K562 (cell line): ENCODE measurements around the gene TMEM61. TPM values are rescaled to one million over a fixed set of nuclear protein-coding genes. Genes with fewer than 3 reads are reported as not detected.

Experiments used
- ARNT ChIP-seq, 2 experiments: fragments of 450-650 bp; IDR thresholded peaks; 2 replicates each; pipeline ENCODE4 v1.6.1; 2016; ENCODE audit warnings: mild to moderate bottlenecking in 1 of 2
- ATF1 ChIP-seq, 2 experiments: fragments of 450-650 bp in 1 of 2; IDR thresholded peaks; 2 replicates each; pipeline ENCODE4 v1.6.1; 2016; ENCODE audit warnings: missing compliant biosample characterization in 1 of 2, missing genetic modification characterization in 1 of 2
- BCOR ChIP-seq: fragments of 450-650 bp; IDR thresholded peaks from 2 replicates; pipeline ENCODE4 v1.6.1; 2016
- CREM ChIP-seq: IDR thresholded peaks from 2 replicates; pipeline ENCODE4 v1.6.1; 2014; ENCODE audit warnings: antibody characterized with exemption, low read depth
- GATAD2B ChIP-seq: fragments of 450-650 bp; IDR thresholded peaks from 2 replicates; pipeline ENCODE4 v1.6.1; 2017; ENCODE audit warnings: mild to moderate bottlenecking, borderline replicate concordance
- HDAC3 ChIP-seq: fragments of 450-650 bp; IDR thresholded peaks from 2 replicates; pipeline ENCODE4 v1.6.1; 2018; ENCODE audit warnings: borderline replicate concordance, mild to moderate bottlenecking, moderate library complexity; ENCODE audit not compliant: partially characterized antibody
- HLTF ChIP-seq: fragments of 450-650 bp; IDR thresholded peaks from 2 replicates; pipeline ENCODE4 v1.6.1; 2016
- HNRNPLL ChIP-seq: fragments of 200-400 bp; formaldehyde crosslinking; IDR thresholded peaks from 2 replicates; pipeline ENCODE4 v1.6.1; 2017; ENCODE audit warnings: low read length, low read depth, mild to moderate bottlenecking; ENCODE audit not compliant: poor library complexity, severe bottlenecking
- IFI16 ChIP-seq: fragments of 250-450 bp; sonication (Bioruptor Pico); IDR thresholded peaks from 2 replicates; pipeline ENCODE4 v2.1.2; 2022; ENCODE audit warnings: mild to moderate bottlenecking, inconsistent platforms
- IRF2 ChIP-seq: sonication (generic); formaldehyde crosslinking; IDR thresholded peaks from 2 replicates; pipeline ENCODE4 v1.8.1; 2022; ENCODE audit warnings: mild to moderate bottlenecking, missing genetic modification reagents
- L3MBTL2 ChIP-seq: fragments of 450-650 bp; IDR thresholded peaks from 2 replicates; pipeline ENCODE4 v1.6.1; 2016; ENCODE audit warnings: mild to moderate bottlenecking, moderate library complexity
- LARP7 ChIP-seq: fragments of 450-650 bp; IDR thresholded peaks from 2 replicates; pipeline ENCODE4 v1.6.1; 2016
- LCOR ChIP-seq: sonication (generic); formaldehyde crosslinking; IDR thresholded peaks from 2 replicates; pipeline ENCODE4 v1.8.0; 2022; ENCODE audit warnings: mild to moderate bottlenecking, missing genetic modification reagents
- MTF1 ChIP-seq: fragments of 250-450 bp; sonication (Bioruptor Pico); IDR thresholded peaks from 2 replicates; pipeline ENCODE4 v1.9.0; 2021; ENCODE audit warnings: moderate library complexity, mild to moderate bottlenecking, inconsistent platforms, borderline replicate concordance
- MYC ChIP-seq, 2 experiments: fragments of 250-450 bp in 1 of 2; sonication (Bioruptor Pico) in 1 of 2; IDR thresholded peaks; 2 replicates each; pipeline versions ENCODE4 v1.5.1 to v1.6.1; 2012 to 2021; ENCODE audit warnings: low read depth in 2 of 2, borderline replicate concordance in 1 of 2, improper control_type of control experiment in 1 of 2, low read length in 1 of 2, mild to moderate bottlenecking in 1 of 2, moderate library complexity in 1 of 2
- POLR2AphosphoS5 ChIP-seq: IDR thresholded peaks from 2 replicates; pipeline ENCODE4 v1.6.1; 2011; ENCODE audit warnings: mild to moderate bottlenecking, low read depth, low read length, moderate library complexity; ENCODE audit not compliant: control insufficient read depth, insufficient read depth
- ZNF140 ChIP-seq: fragments of 250-450 bp; sonication (Bioruptor Pico); IDR thresholded peaks from 2 replicates; pipeline ENCODE4 v1.8.0; 2021; ENCODE audit warnings: moderate library complexity, mild to moderate bottlenecking, inconsistent platforms
- ZNF232 ChIP-seq: sonication (generic); formaldehyde crosslinking; IDR thresholded peaks from 2 replicates; pipeline ENCODE4 v1.8.0; 2022; ENCODE audit warnings: mild to moderate bottlenecking, missing genetic modification reagents
- ZNF239 ChIP-seq: fragments of 250-450 bp; sonication (Bioruptor Pico); IDR thresholded peaks from 2 replicates; pipeline ENCODE4 v1.4.0; 2020; ENCODE audit warnings: mild to moderate bottlenecking
- ZNF717 ChIP-seq: fragments of 250-450 bp; sonication (Bioruptor Pico); IDR thresholded peaks from 2 replicates; pipeline ENCODE4 v1.5.0; 2021
- ZNF778 ChIP-seq: fragments of 450-650 bp; formaldehyde crosslinking; IDR thresholded peaks from 2 replicates; pipeline ENCODE4 v1.4.0; 2020; ENCODE audit warnings: mild to moderate bottlenecking, moderate library complexity
- polyA plus RNA-seq, 8 experiments: library from polyadenylated mRNA; depleted of rRNA in 4 of 8; stranded (reverse) in 5 of 8; unstranded in 3 of 8; fragments of >200 nt; fragmentation: Nextera tagmentation in 2 of 8; fragmentation: Illumina TruSeq in 1 of 8; extraction: Ambion mirVana in 2 of 8; extraction: Trizol in 1 of 8; gene quantifications; 2 replicates each; pipeline versions ENCODE4 v1.2.1 to v1.2.3, GENCODE V29; 2011 to 2014; ENCODE audit warnings: inconsistent platforms in 1 of 8, missing spikeins in 1 of 8
- total RNA-seq, 7 experiments: library from RNA; depleted of rRNA in 6 of 7; stranded (reverse); fragments of >200 nt in 6 of 7; fragmentation: Illumina TruSeq in 2 of 7; extraction: Trizol in 2 of 7; gene quantifications; 2 replicates each; pipeline versions ENCODE4 v1.2.1 to v1.2.3, GENCODE V29; 2011 to 2021; ENCODE audit warnings: low replicate concordance in 1 of 7
- TF ChIP-seq, protein P1 (sequence below), 2 experiments: fragments of 450-650 bp; IDR thresholded peaks; 2 replicates each; pipeline ENCODE4 v1.6.1; 2016
- TF ChIP-seq, protein P2 (sequence below): fragments of 450-650 bp; IDR thresholded peaks from 2 replicates; pipeline ENCODE4 v1.6.1; 2016; ENCODE audit warnings: missing biosample characterization, missing genetic modification characterization
- TF ChIP-seq, protein P3 (sequence below): fragments of 450-650 bp; conservative IDR thresholded peaks from 2 replicates; pipeline ENCODE4 v1.6.1; 2016; ENCODE audit warnings: missing genetic modification characterization, low read depth, mild to moderate bottlenecking, control low read depth, missing compliant biosample characterization
- TF ChIP-seq, protein P4 (sequence below): IDR thresholded peaks from 2 replicates; pipeline ENCODE4 v1.6.1; 2011; ENCODE audit warnings: borderline replicate concordance, low read depth, mild to moderate bottlenecking, moderate library complexity, low read length; ENCODE audit not compliant: insufficient read depth, poor library complexity, severe bottlenecking

Gene TMEM61
- total and polyA plus RNA-seq, 9 of the 15 experiments (the other 6 are each of a cell fraction or from before 2014, with no cell fraction given) = not detected

DNA sequence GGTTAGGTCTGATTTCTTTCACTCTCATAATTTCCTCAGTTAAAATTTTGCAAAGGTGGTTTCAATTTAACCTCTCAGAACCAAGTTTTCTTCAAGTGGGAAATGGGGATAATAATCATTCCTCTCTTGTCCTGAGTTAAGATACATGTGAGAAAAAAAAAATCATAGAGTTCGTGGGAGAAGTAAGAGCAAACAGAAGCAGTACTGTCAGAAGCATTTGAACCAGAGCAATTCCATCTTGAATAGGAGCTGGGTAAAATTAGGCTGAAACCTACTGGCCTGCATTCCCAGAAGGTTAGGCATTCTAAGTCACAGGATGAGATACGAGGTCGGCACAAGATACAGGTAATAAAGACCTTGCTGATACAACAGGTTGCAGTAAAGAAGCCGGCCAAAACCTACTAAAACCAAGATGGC lies 28.6 kb upstream of the TMEM61 start (continued):
- TF ChIP-seq IRF2 = no peak
- no peak for TF ChIP-seq HLTF
- no peak for TF ChIP-seq MYC (IDR thresholded peaks at IDR 0.05; ENCODE audit: low read depth, low read length)
- no peak for TF ChIP-seq MYC (CRISPR knock-in tag; IDR thresholded peaks at IDR 0.05; ENCODE audit: borderline replicate concordance, low read depth)
- TF ChIP-seq L3MBTL2 = no peak
- TF ChIP-seq ZNF717 = no peak
- TF ChIP-seq ZNF239 (CRISPR knock-in tag) = peak; percentile 62
- TF ChIP-seq, protein P1, sequence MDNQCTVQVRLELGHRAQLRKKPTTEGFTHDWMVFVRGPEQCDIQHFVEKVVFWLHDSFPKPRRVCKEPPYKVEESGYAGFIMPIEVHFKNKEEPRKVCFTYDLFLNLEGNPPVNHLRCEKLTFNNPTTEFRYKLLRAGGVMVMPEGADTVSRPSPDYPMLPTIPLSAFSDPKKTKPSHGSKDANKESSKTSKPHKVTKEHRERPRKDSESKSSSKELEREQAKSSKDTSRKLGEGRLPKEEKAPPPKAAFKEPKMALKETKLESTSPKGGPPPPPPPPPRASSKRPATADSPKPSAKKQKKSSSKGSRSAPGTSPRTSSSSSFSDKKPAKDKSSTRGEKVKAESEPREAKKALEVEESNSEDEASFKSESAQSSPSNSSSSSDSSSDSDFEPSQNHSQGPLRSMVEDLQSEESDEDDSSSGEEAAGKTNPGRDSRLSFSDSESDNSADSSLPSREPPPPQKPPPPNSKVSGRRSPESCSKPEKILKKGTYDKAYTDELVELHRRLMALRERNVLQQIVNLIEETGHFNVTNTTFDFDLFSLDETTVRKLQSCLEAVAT (IDR thresholded peaks at IDR 0.05) = no peak
- no peak for TF ChIP-seq LCOR (CRISPR knock-in tag)
- no peak for TF ChIP-seq POLR2AphosphoS5
- TF ChIP-seq, protein P2, sequence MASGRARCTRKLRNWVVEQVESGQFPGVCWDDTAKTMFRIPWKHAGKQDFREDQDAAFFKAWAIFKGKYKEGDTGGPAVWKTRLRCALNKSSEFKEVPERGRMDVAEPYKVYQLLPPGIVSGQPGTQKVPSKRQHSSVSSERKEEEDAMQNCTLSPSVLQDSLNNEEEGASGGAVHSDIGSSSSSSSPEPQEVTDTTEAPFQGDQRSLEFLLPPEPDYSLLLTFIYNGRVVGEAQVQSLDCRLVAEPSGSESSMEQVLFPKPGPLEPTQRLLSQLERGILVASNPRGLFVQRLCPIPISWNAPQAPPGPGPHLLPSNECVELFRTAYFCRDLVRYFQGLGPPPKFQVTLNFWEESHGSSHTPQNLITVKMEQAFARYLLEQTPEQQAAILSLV = peak; percentile 87
- TF ChIP-seq, protein P3, sequence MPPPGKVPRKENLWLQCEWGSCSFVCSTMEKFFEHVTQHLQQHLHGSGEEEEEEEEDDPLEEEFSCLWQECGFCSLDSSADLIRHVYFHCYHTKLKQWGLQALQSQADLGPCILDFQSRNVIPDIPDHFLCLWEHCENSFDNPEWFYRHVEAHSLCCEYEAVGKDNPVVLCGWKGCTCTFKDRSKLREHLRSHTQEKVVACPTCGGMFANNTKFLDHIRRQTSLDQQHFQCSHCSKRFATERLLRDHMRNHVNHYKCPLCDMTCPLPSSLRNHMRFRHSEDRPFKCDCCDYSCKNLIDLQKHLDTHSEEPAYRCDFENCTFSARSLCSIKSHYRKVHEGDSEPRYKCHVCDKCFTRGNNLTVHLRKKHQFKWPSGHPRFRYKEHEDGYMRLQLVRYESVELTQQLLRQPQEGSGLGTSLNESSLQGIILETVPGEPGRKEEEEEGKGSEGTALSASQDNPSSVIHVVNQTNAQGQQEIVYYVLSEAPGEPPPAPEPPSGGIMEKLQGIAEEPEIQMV (tag) = 0 out of 2 replicates have a peak, but pooled peaks have one; percentile 23
- no peak for TF ChIP-seq LARP7
- no peak for TF ChIP-seq GATAD2B
- no peak for TF ChIP-seq HDAC3
- no peak for TF ChIP-seq ZNF778 (CRISPR knock-in tag)
- no peak for TF ChIP-seq BCOR
- TF ChIP-seq ZNF140 (CRISPR knock-in tag) = no peak
- TF ChIP-seq, protein P4, sequence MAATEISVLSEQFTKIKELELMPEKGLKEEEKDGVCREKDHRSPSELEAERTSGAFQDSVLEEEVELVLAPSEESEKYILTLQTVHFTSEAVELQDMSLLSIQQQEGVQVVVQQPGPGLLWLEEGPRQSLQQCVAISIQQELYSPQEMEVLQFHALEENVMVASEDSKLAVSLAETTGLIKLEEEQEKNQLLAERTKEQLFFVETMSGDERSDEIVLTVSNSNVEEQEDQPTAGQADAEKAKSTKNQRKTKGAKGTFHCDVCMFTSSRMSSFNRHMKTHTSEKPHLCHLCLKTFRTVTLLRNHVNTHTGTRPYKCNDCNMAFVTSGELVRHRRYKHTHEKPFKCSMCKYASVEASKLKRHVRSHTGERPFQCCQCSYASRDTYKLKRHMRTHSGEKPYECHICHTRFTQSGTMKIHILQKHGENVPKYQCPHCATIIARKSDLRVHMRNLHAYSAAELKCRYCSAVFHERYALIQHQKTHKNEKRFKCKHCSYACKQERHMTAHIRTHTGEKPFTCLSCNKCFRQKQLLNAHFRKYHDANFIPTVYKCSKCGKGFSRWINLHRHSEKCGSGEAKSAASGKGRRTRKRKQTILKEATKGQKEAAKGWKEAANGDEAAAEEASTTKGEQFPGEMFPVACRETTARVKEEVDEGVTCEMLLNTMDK = no peak
- TF ChIP-seq MTF1 (CRISPR knock-in tag) = no peak
- TF ChIP-seq HNRNPLL = no peak
- no peak for TF ChIP-seq ARNT (IDR thresholded peaks at IDR 0.05)
- TF ChIP-seq ZNF232 (CRISPR knock-in tag) = no peak
- TF ChIP-seq IFI16 (CRISPR knock-in tag) = no peak
- no peak for TF ChIP-seq ATF1 (CRISPR knock-in tag; IDR thresholded peaks at IDR 0.05)
- no peak for TF ChIP-seq ATF1 (tag; IDR thresholded peaks at IDR 0.05)
- TF ChIP-seq CREM = no peak
